HG03575 (cell line): ENCODE data around the gene BTN1A1.
A peak's percentile ranks its signal among the peaks of the same experiment; 100 is the strongest.

ENCODE experiments used
- ATAC-seq: cut with Tn5 transposase; IDR thresholded peaks from one replicate; pipeline ENCODE4 v1.9.1; 2021; ENCODE audit not compliant: unreplicated experiment, insufficient number of reproducible peaks, low FRiP score; ENCODE audit errors: extremely low read depth

Gene BTN1A1

GRCh38 chr6:26473758-26474438 is 26.2 kb upstream of the BTN1A1 start:
- peak; percentile 83 for ATAC-seq

DNA sequence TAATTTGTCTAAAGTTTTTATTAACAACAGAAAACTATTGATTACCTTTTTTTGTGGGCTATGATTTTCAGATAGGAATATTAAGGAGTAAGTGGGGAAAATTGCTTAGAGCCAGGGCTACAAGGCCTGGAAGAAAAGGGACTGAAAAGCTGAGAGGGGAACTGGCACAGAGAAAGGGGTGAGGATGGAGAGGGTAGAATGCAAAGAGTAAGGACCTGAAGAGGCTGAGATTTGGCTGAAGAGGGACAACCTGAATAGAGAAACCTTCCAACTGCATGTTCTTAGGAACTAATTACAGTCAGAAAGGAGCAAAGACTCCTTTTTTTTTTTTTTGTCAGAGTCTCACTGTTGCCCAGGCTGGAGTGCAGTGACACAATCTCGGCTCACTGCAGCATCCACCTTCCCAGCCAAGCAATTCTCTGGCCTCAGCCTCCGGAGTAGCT is 25.6 kb upstream of the BTN1A1 start:
- ATAC-seq: no peak

DNA sequence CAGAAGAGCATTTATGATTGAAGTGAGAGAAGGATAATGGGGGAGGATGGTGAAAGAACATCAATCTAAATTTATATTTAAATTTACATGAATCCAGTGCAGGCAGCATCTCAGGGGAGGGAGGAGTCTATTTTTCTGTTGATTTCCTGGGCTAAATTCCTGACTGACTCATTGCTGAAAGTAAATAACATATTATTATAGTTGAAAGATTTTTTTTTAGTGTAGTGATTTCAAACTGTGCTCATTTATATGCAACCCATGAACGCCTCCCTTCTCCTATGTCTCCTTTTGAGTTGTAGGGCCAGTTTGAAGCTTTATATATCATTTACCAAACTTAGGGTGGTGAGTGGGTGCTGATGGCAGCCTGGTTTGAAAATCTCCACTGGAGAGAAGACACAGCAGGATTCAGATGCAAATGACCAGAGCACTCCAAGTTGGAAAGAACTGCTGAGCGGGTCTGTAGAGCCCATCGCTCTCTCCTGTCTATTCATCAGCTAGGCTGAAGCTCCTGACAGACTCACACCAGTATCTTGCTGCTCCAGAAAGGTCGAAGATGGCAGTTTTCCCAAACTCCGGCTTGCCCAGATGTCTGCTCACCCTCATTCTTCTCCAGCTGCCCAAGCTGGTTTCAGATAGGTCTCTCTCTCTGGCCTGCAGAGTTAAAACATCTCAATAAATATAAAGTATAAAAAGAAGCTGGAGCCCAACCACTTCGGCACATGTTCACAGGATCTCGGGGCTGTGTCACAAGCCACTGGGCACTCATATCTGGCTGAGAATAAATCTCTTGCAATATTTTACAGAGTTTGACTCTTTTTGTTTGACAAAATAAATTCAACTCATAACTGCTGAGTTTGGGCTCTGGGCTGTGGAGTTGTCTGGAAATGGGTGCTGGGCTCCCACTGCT is 24.0 kb upstream of the BTN1A1 start:
- no peak for ATAC-seq

DNA sequence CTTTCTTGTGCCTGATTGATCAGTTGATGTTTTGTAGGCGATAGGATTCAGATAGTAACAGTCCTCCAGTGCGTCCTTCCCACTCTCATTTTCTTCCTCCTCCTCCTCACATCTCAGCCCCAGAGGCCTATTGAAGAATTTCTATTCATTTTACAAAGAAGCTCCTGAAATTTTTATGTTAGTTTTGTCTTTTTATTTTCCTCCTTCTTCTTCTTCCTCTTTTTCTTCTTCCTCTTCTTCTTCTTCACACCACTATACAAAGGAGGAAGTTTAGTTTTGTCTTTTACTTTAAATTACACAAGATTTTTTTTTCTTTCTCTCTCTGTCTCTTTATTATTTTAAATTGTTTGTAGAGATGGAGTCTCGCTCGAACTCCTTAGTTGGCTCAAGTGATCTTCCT is 23.2 kb upstream of the BTN1A1 start:
- no peak for ATAC-seq

GRCh38 chr6:26477426-26477825 is 22.7 kb upstream of the BTN1A1 start:
- ATAC-seq: no peak

DNA sequence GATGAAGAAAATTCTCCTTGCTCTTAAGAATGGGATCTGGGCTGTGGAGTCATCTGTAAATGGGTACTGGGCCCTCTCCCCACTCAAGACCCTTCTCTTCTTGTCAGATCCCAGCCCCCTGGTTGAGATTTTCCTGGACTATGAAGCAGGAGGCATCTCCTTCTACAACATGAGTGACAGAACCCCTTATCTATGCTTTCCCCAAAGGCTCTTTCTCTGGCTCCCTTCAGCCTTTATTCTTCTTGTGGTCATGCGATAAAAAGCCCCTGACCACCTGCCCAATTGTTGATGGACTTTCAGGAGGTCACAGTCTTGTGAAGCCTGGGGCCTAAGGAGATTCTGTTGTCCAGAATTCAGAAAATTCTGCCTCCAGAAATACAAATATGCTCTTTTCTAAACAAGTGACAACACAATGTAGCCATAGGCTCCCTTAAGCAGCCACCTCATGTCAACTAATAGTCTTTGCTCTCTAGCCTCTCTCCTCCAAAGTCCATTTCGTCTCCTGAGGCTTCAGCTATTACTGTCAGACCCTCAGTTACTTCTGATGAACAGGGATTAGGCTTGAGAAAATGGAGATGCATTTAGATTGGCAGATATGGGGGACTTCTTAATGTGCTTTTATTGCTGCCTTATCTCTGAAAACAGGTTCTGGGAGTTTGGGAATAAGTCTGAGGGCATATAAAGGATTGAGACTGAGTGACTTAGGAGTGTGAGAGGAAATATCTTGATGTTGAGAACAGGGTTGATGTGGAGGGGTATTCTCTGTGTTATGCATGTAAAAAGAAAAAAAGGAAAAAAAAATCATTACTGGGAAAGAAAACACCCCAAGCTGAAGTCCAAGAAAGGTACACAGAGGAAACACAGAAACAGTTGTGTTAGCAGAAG is 21.8 kb upstream of the BTN1A1 start:
- ATAC-seq: no peak

DNA sequence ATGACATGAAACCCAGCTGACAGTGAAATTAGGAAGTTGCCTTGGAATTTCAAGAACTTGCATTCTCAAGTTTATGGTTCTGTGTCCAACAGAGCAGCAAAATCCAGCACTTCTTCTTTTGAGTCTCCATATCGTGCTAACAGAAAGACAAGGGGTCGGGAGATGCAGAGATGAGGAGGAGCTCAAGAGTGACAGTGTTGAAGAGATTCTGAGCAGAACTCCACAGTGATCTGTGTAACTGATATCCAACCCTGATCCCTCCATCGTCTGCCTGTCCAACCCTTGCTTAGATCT is 21.2 kb upstream of the BTN1A1 start:
- no peak for ATAC-seq

- ATAC-seq: no peak
These were observed 17.8 kb upstream of the BTN1A1 start for GRCh38 chr6:26482338-26482737.

- ATAC-seq: no peak
These were observed 16.4 kb upstream of the BTN1A1 start for GRCh38 chr6:26483727-26484126.

- ATAC-seq: no peak
These were observed 15.9 kb upstream of the BTN1A1 start for GRCh38 chr6:26484161-26484560.

GRCh38 chr6:26485112-26485780 is 14.9 kb upstream of the BTN1A1 start:
- no peak for ATAC-seq

DNA sequence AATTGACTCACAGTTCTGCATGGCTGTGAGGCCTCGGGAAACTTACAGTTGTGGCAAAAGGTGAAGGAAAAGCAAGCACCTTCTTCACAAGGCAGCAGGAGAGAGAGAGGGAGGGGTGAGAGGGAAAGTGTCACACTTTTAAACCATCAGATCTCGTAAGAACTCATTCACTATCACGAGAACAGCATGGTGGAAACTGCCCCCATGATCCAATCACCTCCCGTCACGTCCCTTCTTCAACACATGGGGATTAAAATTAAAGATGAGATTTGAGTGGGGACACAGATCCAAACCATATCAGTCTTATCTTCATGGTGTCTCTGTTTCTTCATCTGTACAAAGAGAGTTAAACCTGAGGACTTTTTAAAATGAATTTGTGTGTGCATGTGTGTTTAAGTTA is 13.7 kb upstream of the BTN1A1 start:
- no peak for ATAC-seq

- ATAC-seq: no peak
These were observed 12.6 kb upstream of the BTN1A1 start for GRCh38 chr6:26487466-26487865.

DNA sequence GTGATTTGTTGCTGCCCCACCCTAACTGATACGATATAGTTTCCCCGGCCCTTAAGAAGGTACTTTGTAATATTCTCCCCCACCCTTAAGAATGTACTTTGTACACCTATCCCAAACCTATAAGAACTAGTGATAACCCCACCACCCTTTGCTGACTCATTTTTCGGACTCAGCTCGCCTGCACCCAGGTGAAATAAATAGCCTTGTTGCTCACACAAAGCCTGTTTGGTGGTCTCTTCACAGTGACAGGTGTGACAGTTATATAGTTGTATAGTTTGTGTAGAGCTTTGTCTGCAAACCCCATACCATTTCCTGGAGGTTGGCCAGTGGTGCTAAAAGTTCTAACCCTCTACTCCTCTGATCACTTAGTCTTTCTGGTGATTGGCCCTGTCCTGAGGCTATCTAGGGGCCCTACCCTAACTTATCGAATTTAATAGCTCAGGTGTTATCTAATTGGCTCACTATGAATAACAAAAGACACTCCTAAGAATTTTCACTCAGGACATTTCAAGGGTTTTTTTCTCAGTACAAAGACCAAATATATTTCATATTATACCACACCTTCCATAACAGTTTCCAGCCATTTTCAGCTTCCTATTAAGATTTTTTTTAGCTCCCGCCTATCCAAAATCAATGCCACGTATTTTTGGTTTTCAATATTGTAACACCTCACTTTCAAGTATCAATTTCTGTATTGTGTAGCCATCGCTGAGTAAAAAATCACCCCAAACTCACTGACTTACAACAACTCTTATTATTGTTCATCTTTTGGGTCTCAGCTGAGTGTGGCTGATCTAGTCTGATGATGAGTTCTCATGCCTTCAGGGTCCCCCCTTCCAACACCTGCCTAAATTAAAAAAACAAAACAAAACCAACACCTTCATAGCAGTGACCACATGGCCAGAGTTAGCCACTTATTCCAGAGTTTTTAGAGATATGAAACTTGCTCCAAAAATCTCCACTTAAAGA is 9.8 kb upstream of the BTN1A1 start:
- no peak for ATAC-seq

- no peak for ATAC-seq
These were observed 8.5 kb upstream of the BTN1A1 start for GRCh38 chr6:26491604-26492003.

DNA sequence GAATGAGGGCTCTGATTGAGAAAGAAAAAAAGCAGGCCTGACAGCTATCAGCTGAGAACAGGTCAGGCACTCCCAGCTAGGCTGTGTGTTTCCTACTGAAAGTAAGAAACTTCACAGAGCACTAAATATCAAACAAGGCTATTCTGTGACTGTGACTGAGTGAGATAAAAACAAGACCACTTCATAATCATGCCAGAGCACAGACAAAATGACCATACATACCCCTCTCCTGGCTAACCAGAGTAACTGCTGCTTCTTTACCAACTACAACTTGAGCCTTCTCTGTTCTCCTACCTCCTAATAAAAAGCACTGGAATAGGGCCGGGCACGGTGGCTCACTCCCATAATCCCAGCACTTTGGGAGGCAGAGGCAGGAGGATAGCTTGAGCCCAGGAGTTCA is 6.8 kb upstream of the BTN1A1 start:
- no peak for ATAC-seq

GRCh38 chr6:26494117-26494516 is 6.0 kb upstream of the BTN1A1 start:
- no peak for ATAC-seq

DNA sequence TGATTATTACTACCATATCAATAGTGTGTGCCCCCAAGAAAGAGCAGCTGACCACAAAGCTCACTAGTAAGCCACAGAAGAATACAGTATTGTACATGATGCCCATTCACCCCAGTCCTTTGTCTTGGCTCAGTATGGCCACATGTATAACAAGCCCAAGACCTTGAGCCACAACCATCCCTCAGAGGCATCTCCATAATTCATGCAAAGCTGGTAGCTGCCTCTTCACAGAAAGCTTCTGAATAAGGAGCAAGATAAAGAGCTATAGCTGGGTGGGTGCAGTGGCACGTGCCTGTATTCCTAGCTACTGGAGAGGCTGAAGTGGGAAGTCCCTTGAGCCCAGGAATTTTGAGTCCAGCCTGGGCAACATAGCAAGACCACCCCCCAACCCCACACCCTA is 4.8 kb upstream of the BTN1A1 start:
- ATAC-seq: no peak
